Activated naive CD4-positive, alpha-beta T cell treated with anti-CD3 and anti-CD28 coated beads, Interleukin-2, amount 10 ng/mL, durations not matched to agents 7 days and 5 days (primary cell): ENCODE measurements around the gene NTM.

Experiments used
- CTCF ChIA-PET: fragments of 350-600 bp; sonication (Branson Sonifier 250); formaldehyde crosslinking; loops from one replicate; lab custom pipeline; 2021; ENCODE audit warnings: antibody characterized with exemption; lab: Charles Lee
- DNase-seq: peaks from one replicate; pipeline ENCODE4 v3.0.0-alpha.2; 2020
- H3K27ac Mint-ChIP-seq: one replicate; pipeline ENCODE4 v1.8.0; 2021; ENCODE audit warnings: mild to moderate bottlenecking, moderate library complexity, mixed read lengths
- H3K27me3 Mint-ChIP-seq: one replicate; pipeline ENCODE4 v1.8.0; 2021; ENCODE audit warnings: mild to moderate bottlenecking, mixed read lengths
- H3K36me3 Mint-ChIP-seq: one replicate; pipeline ENCODE4 v1.8.0; 2021; ENCODE audit warnings: mixed read lengths
- H3K4me1 Mint-ChIP-seq: one replicate; pipeline ENCODE4 v1.8.0; 2021; ENCODE audit warnings: mixed read lengths
- H3K4me3 Mint-ChIP-seq: one replicate; pipeline ENCODE4 v1.8.0; 2021; ENCODE audit warnings: mild to moderate bottlenecking, moderate library complexity, mixed read lengths
- H3K9me3 Mint-ChIP-seq: one replicate; pipeline ENCODE4 v1.8.0; 2021; ENCODE audit warnings: mixed read lengths

Gene NTM

DNA sequence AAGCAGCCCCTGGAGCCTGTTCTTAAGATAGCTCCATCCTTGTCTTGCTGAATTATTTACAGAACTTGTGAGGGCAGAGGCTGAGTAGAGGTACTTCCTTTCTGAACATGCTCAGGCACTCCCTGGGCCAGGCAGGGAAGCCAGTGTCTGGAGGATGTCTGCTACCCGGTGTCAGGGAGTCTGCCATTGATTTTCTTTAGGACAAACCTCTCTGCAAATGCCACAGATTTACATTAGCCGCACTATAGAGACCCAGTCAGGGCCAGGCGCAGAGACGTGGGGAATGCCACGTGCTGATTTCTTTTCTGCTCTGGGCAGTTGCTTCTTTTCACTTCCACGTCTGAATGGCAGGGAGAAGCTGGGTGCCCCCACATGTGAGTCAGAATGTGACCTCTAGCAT lies 585.5 kb downstream of the NTM start:
- Mint-ChIP-seq H3K27ac (no peak overlapping the region), H3K27me3 (no peaks in the 10 kb centered on the region), H3K4me3 (no peak overlapping the region), H3K4me1 (no peaks in the 10 kb centered on the region), H3K9me3 (peaks cover 6% of the 10 kb centered on the region), H3K36me3 (no peaks in the 10 kb centered on the region)
- no peak for DNase-seq
- CTCF ChIA-PET, result no interaction called here

DNA sequence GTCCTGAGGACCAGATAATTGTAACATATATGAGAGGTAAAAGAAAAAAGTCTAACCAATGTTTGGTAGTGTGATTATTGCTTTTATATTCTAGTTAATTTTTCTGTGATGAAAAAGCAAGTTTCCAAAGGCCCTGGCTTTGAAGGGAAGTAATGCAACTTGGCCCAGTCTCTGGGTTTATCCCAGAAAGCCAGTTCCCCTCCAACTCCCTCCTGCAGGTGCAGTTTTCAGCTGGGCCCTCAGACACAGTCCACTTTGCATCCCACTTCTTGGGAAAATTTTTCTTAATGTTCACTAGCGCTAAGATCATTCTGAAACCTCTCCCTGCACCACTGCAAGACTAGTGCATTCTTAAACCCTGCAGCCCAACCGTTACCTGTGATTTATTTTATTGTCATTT lies 586.8 kb downstream of the NTM start:
- H3K27ac Mint-ChIP-seq, result no peak overlapping the region
- H3K4me1 Mint-ChIP-seq, result no peaks in the 10 kb centered on the region
- H3K9me3 Mint-ChIP-seq, result peaks cover 6% of the 10 kb centered on the region
- no peak overlapping the region for H3K4me3 Mint-ChIP-seq
- no peak for DNase-seq
- H3K36me3 Mint-ChIP-seq, result no peaks in the 10 kb centered on the region
- no peaks in the 10 kb centered on the region for H3K27me3 Mint-ChIP-seq
- CTCF ChIA-PET, result no interaction called here

DNA sequence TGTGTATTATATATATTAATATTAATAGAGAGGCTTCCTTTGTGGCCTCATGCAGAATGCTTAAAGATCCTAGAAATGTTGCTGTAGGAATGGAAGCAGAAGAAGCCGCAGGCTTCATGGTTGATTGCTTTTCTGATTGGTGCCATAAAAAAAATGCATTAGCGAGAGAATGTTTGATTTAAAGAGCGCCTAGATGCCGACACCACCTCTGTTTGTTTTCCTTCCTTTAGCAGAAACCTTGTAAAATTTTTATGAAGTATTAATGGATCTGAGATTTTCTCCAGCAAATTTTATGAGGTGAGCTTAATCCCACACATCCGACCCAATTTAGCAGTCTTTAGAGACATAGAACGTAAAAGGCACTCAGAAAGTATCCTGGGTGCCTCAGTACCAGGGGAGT lies 587.5 kb downstream of the NTM start:
- CTCF ChIA-PET, result no interaction called here
- no peak for DNase-seq
- Mint-ChIP-seq H3K27ac (no peak overlapping the region), H3K4me1 (no peaks in the 10 kb centered on the region), H3K9me3 (peaks cover 6% of the 10 kb centered on the region), H3K4me3 (no peak overlapping the region), H3K27me3 (no peaks in the 10 kb centered on the region), H3K36me3 (no peaks in the 10 kb centered on the region)

- no peak for DNase-seq
- CTCF ChIA-PET, result no interaction called here
- H3K4me1 Mint-ChIP-seq, result no peaks in the 10 kb centered on the region
- H3K27me3 Mint-ChIP-seq, result no peaks in the 10 kb centered on the region
- no peak overlapping the region for H3K4me3 Mint-ChIP-seq
- no peak overlapping the region for H3K27ac Mint-ChIP-seq
- H3K36me3 Mint-ChIP-seq, result no peaks in the 10 kb centered on the region
- H3K9me3 Mint-ChIP-seq, result peaks cover 6% of the 10 kb centered on the region
Observed at GRCh38 chr11:131962818-131963217, 592.4 kb downstream of the NTM start.

DNA sequence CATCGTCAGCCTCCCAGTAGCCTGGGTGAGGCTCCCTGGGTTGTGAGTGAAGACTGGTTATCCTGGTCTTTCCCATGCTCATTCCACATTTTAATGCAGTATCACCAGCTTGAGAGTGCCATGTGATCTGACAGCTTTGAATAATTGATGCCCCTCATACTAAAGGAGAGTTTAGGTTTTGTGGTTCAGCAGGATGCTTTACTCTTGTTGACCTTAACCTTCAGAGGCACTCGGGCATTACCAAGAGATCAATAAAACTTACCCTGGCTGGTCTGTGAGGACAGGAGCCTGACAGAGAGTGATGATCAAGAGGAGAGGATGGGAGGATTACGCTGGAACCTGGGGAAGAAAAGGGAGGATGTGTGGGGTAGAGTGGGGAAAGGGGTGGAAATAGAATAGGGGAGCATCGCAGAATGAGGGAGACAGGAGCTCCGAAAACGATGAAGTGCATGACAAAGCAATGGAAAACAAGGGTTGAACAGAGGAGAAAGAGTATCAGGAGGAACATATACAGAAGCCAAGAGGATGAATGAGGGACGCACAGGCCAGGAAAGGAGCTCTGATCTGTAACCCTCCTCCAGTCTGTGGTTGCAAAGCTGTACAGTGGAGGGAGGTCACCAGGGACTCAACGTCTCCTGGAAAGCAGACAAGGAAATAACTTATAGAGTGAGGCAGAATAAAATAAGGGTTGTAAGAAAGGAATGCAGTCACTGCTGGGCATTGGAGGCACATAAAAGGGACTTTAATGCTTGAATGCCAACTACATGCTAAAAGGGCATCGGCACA lies 594.5 kb downstream of the NTM start:
- no peaks in the 10 kb centered on the region for H3K4me1 Mint-ChIP-seq
- peaks cover 3% of the 10 kb centered on the region for H3K9me3 Mint-ChIP-seq
- H3K36me3 Mint-ChIP-seq, result no peaks in the 10 kb centered on the region
- CTCF ChIA-PET, result no interaction called here
- DNase-seq, result no peak
- H3K4me3 Mint-ChIP-seq, result no peak overlapping the region
- no peak overlapping the region for H3K27ac Mint-ChIP-seq
- H3K27me3 Mint-ChIP-seq, result no peaks in the 10 kb centered on the region

DNA sequence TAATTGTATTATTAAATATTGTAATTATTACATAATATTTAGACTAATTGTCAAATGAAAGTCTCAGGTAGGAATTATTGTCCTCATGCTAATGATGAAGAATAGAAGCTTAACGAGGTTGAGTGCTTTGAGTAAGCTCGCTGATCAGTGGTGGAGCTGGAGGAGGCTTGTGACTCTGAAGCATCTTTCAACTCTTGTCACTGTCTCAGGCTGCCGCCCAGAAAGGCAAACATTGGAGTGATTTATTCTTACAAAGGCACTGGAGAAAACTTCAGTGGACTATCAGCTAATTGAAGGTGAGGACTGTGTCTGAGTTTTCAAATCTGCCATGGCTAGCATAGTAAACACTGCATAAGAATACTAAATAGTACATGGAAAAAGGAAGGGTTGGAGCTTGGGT lies 595.1 kb downstream of the NTM start:
- Mint-ChIP-seq H3K36me3 (no peaks in the 10 kb centered on the region), H3K4me3 (no peak overlapping the region), H3K4me1 (no peaks in the 10 kb centered on the region), H3K27ac (no peak overlapping the region), H3K9me3 (no peaks in the 10 kb centered on the region), H3K27me3 (no peaks in the 10 kb centered on the region)
- CTCF ChIA-PET, result no interaction called here
- no peak for DNase-seq

- H3K9me3 Mint-ChIP-seq, result no peaks in the 10 kb centered on the region
- no peaks in the 10 kb centered on the region for H3K36me3 Mint-ChIP-seq
- no peaks in the 10 kb centered on the region for H3K27me3 Mint-ChIP-seq
- DNase-seq, result no peak
- CTCF ChIA-PET, result no interaction called here
- H3K4me1 Mint-ChIP-seq, result no peaks in the 10 kb centered on the region
- H3K4me3 Mint-ChIP-seq, result no peak overlapping the region
- H3K27ac Mint-ChIP-seq, result no peak overlapping the region
Observed at GRCh38 chr11:131966667-131967066, 596.3 kb downstream of the NTM start.

DNA sequence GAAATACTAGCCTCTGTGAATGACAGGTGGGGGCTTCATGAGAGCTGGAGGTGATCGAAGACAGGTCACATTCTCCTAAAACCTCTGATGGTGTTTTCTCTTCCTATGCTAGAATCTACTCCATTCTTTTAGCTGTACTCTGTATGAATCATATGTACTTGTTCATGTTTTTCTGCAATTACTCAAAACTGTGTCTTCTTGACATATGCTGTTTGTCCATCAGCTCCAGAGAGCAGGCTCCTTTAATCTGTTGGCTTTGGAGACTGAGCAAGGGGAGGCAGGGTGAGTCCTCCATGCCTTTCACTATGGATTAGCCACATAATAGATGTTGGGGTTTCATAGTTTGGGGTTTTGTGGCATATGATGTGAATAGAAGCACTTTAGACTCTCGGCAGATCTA lies 598.8 kb downstream of the NTM start:
- no peak overlapping the region for H3K4me3 Mint-ChIP-seq
- no peak overlapping the region for H3K27ac Mint-ChIP-seq
- H3K36me3 Mint-ChIP-seq, result no peaks in the 10 kb centered on the region
- no peak for DNase-seq
- no peaks in the 10 kb centered on the region for H3K4me1 Mint-ChIP-seq
- CTCF ChIA-PET, result no interaction called here
- H3K9me3 Mint-ChIP-seq, result no peaks in the 10 kb centered on the region
- H3K27me3 Mint-ChIP-seq, result no peaks in the 10 kb centered on the region

GRCh38 chr11:131973061-131973460 lies 602.6 kb downstream of the NTM start:
- DNase-seq, result no peak
- no peak overlapping the region for H3K27ac Mint-ChIP-seq
- no peaks in the 10 kb centered on the region for H3K36me3 Mint-ChIP-seq
- H3K4me1 Mint-ChIP-seq, result no peaks in the 10 kb centered on the region
- H3K9me3 Mint-ChIP-seq, result no peaks in the 10 kb centered on the region
- no peak overlapping the region for H3K4me3 Mint-ChIP-seq
- no peaks in the 10 kb centered on the region for H3K27me3 Mint-ChIP-seq
- CTCF ChIA-PET, result no interaction called here

GRCh38 chr11:131975619-131976018 lies 605.2 kb downstream of the NTM start:
- Mint-ChIP-seq H3K9me3 (peaks cover 5% of the 10 kb centered on the region), H3K4me1 (no peaks in the 10 kb centered on the region), H3K27ac (no peak overlapping the region), H3K27me3 (no peaks in the 10 kb centered on the region), H3K4me3 (no peak overlapping the region), H3K36me3 (no peaks in the 10 kb centered on the region)
- CTCF ChIA-PET, result no interaction called here
- no peak for DNase-seq

GRCh38 chr11:131976021-131976420 lies 605.6 kb downstream of the NTM start:
- H3K27me3 Mint-ChIP-seq, result no peaks in the 10 kb centered on the region
- H3K27ac Mint-ChIP-seq, result no peak overlapping the region
- H3K9me3 Mint-ChIP-seq, result peaks cover 8% of the 10 kb centered on the region
- H3K4me1 Mint-ChIP-seq, result no peaks in the 10 kb centered on the region
- CTCF ChIA-PET, result no interaction called here
- no peaks in the 10 kb centered on the region for H3K36me3 Mint-ChIP-seq
- H3K4me3 Mint-ChIP-seq, result no peak overlapping the region
- DNase-seq, result no peak

GRCh38 chr11:131977231-131977630 lies 606.8 kb downstream of the NTM start:
- DNase-seq, result no peak
- Mint-ChIP-seq H3K27me3 (no peaks in the 10 kb centered on the region), H3K4me3 (no peak overlapping the region), H3K36me3 (no peaks in the 10 kb centered on the region), H3K4me1 (no peaks in the 10 kb centered on the region), H3K27ac (no peak overlapping the region), H3K9me3 (peaks cover 8% of the 10 kb centered on the region)
- CTCF ChIA-PET, result no interaction called here

GRCh38 chr11:131977854-131978253 lies 607.4 kb downstream of the NTM start:
- no peaks in the 10 kb centered on the region for H3K4me1 Mint-ChIP-seq
- no peak overlapping the region for H3K27ac Mint-ChIP-seq
- H3K36me3 Mint-ChIP-seq, result no peaks in the 10 kb centered on the region
- H3K27me3 Mint-ChIP-seq, result no peaks in the 10 kb centered on the region
- H3K4me3 Mint-ChIP-seq, result no peak overlapping the region
- CTCF ChIA-PET, result no interaction called here
- DNase-seq, result no peak
- peaks cover 8% of the 10 kb centered on the region for H3K9me3 Mint-ChIP-seq

DNA sequence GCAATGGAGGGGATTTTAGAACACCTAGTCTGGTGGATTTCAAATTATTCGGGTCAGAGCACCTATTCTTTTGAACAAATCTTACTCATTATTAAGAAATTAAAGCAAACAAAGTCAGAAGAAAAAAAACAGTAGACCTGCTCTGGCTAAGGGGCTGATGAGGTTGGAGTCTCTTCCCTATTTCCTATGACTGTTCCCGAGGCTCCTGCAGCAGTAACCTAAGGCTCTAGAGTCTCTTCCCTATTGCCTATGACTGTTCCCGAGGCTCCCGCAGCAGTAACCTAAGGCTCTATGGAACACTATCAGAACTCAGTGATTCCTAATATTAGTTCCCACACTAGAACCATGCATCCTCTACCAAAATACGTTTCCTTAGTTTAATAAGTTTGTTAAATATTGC lies 607.9 kb downstream of the NTM start:
- H3K4me3 Mint-ChIP-seq, result no peak overlapping the region
- no peaks in the 10 kb centered on the region for H3K27me3 Mint-ChIP-seq
- no peaks in the 10 kb centered on the region for H3K36me3 Mint-ChIP-seq
- H3K9me3 Mint-ChIP-seq, result peaks cover 8% of the 10 kb centered on the region
- no peaks in the 10 kb centered on the region for H3K4me1 Mint-ChIP-seq
- no peak for DNase-seq
- no peak overlapping the region for H3K27ac Mint-ChIP-seq
- CTCF ChIA-PET, result no interaction called here

GRCh38 chr11:131979364-131979763 lies 608.9 kb downstream of the NTM start:
- CTCF ChIA-PET, result no interaction called here
- no peak overlapping the region for H3K4me3 Mint-ChIP-seq
- no peak overlapping the region for H3K27ac Mint-ChIP-seq
- H3K9me3 Mint-ChIP-seq, result peaks cover 13% of the 10 kb centered on the region
- no peaks in the 10 kb centered on the region for H3K27me3 Mint-ChIP-seq
- no peak for DNase-seq
- no peaks in the 10 kb centered on the region for H3K4me1 Mint-ChIP-seq
- H3K36me3 Mint-ChIP-seq, result no peaks in the 10 kb centered on the region

DNA sequence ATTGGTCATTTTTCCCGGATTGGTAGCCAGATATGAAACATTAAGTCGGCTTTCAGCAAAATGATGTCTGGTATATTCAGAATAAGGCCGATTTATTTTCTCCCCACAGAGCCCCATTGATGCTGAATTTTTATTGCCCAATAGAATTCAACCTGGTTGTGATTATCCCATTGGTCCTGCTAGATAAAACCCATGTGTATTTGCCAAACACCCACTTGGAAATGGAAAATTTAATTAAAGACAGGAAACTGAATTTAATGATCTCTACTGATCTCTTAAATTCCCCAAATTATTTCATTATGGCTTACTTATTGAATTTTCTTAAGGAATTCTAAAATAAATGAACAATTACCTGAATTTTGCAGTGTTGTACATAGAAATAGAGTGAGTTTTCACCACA lies 609.8 kb downstream of the NTM start:
- CTCF ChIA-PET, result no interaction called here
- Mint-ChIP-seq H3K36me3 (no peaks in the 10 kb centered on the region), H3K27ac (no peak overlapping the region), H3K4me3 (no peak overlapping the region), H3K4me1 (no peaks in the 10 kb centered on the region), H3K27me3 (no peaks in the 10 kb centered on the region), H3K9me3 (peaks cover 18% of the 10 kb centered on the region)
- no peak for DNase-seq
